ENCODE measurements around the gene KRTAP15-1.

Gene KRTAP15-1, protein sequence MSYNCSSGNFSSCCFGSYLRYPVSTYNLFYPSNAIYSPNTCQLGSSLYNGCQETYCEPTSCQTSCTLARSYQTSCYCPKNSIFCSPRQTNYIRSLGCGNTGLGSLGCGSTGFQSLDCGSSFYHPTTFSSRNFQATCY

DNA sequence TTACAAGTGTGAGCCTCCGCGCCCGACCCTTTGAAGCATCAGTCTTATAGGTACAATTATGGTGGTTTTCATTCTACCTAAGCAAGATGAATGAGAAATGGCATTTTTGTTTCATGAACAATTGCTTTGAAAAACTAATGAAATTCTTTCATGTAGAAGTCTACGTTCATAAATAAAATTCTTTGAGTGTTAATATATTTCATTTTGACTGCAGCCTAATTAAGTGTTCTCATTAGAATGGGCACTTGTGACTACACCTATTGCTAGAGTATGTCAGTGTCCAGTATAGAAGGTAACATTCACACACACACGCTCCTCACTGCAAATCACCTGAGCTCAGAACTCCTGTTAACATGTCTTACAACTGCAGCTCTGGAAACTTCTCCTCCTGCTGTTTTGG lies at the start of gene KRTAP15-1:
TSS of gene KRTAP15-1 (plus strand) at position 301 of the 400 bp plus-strand sequence. CDS start at position 354, 53 bp downstream.
- H3K4me3 ChIP-seq (ENCODE audit: low read length): no peak within 1 kb of the TSS
- TF ChIP-seq, protein P1, sequence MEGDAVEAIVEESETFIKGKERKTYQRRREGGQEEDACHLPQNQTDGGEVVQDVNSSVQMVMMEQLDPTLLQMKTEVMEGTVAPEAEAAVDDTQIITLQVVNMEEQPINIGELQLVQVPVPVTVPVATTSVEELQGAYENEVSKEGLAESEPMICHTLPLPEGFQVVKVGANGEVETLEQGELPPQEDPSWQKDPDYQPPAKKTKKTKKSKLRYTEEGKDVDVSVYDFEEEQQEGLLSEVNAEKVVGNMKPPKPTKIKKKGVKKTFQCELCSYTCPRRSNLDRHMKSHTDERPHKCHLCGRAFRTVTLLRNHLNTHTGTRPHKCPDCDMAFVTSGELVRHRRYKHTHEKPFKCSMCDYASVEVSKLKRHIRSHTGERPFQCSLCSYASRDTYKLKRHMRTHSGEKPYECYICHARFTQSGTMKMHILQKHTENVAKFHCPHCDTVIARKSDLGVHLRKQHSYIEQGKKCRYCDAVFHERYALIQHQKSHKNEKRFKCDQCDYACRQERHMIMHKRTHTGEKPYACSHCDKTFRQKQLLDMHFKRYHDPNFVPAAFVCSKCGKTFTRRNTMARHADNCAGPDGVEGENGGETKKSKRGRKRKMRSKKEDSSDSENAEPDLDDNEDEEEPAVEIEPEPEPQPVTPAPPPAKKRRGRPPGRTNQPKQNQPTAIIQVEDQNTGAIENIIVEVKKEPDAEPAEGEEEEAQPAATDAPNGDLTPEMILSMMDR (IDR thresholded peaks at IDR 0.05; ENCODE audit: insufficient read depth, low read depth, low read length, missing control alignments): no peak
- DNase-seq (ENCODE audit: low read depth): no peak

DNA sequence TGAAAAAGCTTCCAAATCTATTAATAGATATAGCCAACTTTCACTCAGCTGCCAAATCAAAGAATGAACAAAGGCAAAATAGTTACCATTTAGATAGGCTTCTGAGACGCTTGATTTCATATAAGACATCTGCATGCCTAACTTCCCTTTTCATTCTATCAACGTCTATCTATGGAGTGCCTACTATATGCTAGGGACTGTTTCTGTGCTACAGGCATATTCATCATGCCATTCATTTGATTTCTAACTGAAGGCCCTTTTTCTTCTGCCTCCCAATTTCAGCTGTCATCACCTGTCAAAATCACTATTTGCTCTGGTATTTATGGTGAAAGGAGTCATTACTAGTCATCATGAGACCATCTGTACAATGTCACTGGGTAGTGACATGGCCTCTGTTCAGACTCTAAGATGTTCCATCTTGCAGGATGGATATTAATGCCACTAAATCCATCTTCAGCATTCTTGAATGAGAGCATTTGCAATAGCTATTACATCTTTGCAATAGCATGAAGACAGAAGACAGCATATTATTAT lies 48.5 kb upstream of the KRTAP15-1 start:
- DNase-seq (ENCODE audit: low read depth): no peak
- no peak overlapping the region for H3K4me3 ChIP-seq (ENCODE audit: low read length)
- TF ChIP-seq, protein P1 (IDR thresholded peaks at IDR 0.05; ENCODE audit: insufficient read depth, low read depth, low read length, missing control alignments): no peak

DNA sequence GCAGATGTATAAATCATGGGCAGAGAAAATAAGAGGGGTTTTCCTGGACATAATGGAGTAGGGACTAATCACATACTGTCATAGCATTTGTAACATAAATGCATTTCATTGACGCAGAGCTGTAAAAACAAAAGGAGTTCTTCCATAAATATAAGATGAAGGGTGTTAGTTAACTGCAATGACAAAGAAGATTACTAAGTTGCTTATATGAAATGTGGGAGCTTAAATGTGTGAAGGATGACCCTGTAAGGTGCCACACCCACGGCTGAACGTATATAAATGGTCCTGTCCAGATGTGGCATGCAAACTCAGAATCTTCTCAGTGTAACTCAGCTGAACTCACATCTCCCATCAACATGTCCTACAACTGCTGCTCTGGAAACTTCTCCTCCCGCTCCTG lies 44.3 kb upstream of the KRTAP15-1 start, which contains the start of gene KRTAP13-1:
TSS of gene KRTAP13-1 (plus strand) at position 301 of the 400 bp plus-strand sequence. CDS start at position 357, 56 bp downstream.
- no peak within 1 kb of the TSS for H3K4me3 ChIP-seq (ENCODE audit: low read length)
- TF ChIP-seq, protein P1 (IDR thresholded peaks at IDR 0.05; ENCODE audit: insufficient read depth, low read depth, low read length, missing control alignments): no peak
- no peak for DNase-seq (ENCODE audit: low read depth)

DNA sequence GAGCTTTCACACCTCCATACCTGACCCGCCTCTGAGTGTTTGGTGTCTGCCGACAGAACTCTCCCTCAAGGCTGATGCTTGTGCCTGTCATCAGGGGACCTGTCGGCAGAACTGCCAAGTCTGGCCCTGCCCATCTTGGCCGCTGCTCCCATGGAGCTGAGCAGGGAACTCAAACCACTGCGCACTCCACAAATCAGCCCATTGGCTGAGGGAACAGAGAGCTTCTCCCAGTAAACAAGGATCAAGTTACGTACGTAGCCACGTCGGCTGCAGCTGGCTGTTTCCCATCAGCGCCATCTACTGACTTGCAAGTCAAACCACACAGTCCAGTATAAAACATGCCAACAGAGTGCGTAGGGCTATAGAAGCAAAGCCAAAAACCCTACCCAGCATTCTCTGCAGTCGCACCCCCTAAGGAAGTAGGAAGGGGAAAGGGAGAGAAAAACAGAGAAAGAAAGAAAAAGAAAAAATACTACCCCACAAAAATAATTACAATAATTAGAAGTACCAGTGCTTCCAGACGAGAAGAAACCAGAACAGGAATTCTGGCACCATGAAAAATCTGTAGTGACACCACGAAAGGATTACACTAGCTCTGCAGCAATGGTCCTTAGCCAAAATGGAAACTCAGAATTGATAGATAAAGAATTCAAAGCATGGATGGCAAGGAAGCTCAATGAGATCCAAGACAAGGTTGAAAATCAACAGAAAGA lies 31.1 kb upstream of the KRTAP15-1 start:
- TF ChIP-seq, protein P1 (IDR thresholded peaks at IDR 0.05; ENCODE audit: insufficient read depth, low read depth, low read length, missing control alignments): peak; percentile 76
- peak; percentile 94 for DNase-seq (ENCODE audit: low read depth)
- H3K4me3 ChIP-seq (ENCODE audit: low read length): no peak overlapping the region

DNA sequence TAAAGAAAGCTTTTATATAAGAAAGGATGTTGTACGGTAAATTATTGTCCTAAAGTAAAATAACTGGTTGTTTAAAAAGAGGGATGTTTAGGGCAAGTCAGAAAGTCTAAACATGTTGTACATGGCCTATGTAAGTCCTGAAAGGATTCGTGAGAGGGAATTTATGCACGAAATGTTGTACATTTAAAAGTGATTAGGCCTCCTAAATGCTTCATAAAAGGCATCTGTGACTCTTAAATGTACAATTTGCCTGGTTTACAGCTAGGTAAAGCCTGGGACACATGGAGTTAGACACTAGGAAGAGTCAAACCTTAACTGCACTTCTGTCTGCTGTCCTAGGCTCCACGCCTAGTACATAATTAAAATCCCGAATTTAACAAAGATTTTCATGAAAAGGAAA lies 24.1 kb upstream of the KRTAP15-1 start:
- TF ChIP-seq, protein P1 (IDR thresholded peaks at IDR 0.05; ENCODE audit: insufficient read depth, low read depth, low read length, missing control alignments): no peak
- H3K4me3 ChIP-seq (ENCODE audit: low read length): no peak overlapping the region
- no peak for DNase-seq (ENCODE audit: low read depth)

DNA sequence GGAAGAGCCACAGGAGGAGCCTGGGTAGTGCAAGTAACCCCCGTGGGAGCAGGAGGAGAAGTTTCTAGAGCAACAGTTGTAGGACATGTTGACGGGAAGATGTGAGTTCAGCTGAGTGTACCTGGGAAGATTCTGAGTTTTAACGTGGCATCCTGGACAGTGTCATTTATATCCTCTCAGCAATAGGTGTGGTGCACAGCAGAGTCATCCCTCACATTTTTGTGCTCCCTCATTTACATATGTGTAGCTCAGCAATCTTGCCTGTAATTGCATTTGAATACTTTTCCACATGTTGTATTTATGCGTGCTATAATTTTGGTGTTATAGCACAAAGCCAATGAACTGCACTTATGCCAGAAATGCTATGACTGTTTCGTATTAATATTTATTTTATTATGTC lies 14.2 kb upstream of the KRTAP15-1 start, which contains the start of gene KRTAP13-3:
TSS of gene KRTAP13-3 (minus strand) at position 101 of the 400 bp plus-strand sequence. CDS start at position 87, 14 bp downstream.
- TF ChIP-seq, protein P1 (IDR thresholded peaks at IDR 0.05; ENCODE audit: insufficient read depth, low read depth, low read length, missing control alignments): no peak
- DNase-seq (ENCODE audit: low read depth): no peak
- no peak within 1 kb of the TSS for H3K4me3 ChIP-seq (ENCODE audit: low read length)
